Renal pelvis (tissue), 4 donors: ENCODE results near the gene SATB2. TPM values are rescaled to one million over a fixed set of nuclear protein-coding genes. Genes with fewer than 3 reads are reported as not detected.
A peak's percentile ranks its signal among the peaks of the same experiment; 100 is the strongest.

Source experiments
- DNase-seq: peaks from one replicate; pipeline ENCODE4 v3.0.0-alpha.2; 2013
- polyA plus RNA-seq, 3 donors: library from polyadenylated mRNA; unstranded; fragments of 120-200 nt; gene quantifications; one replicate each; pipeline ENCODE4 v1.2.1, GENCODE V29; 2013; ENCODE audit not compliant: insufficient read length in 3 of 3

The SATB2 gene
- polyA plus RNA-seq, 3 donors, result 10.8 to 18.9 (median 15.2) TPM

- no peak for DNase-seq
These were observed 9.5 kb upstream of the SATB2 start for GRCh38 chr2:199467066-199467822.

- no peak for DNase-seq
These were observed 8.9 kb upstream of the SATB2 start for GRCh38 chr2:199466692-199467065.

DNA sequence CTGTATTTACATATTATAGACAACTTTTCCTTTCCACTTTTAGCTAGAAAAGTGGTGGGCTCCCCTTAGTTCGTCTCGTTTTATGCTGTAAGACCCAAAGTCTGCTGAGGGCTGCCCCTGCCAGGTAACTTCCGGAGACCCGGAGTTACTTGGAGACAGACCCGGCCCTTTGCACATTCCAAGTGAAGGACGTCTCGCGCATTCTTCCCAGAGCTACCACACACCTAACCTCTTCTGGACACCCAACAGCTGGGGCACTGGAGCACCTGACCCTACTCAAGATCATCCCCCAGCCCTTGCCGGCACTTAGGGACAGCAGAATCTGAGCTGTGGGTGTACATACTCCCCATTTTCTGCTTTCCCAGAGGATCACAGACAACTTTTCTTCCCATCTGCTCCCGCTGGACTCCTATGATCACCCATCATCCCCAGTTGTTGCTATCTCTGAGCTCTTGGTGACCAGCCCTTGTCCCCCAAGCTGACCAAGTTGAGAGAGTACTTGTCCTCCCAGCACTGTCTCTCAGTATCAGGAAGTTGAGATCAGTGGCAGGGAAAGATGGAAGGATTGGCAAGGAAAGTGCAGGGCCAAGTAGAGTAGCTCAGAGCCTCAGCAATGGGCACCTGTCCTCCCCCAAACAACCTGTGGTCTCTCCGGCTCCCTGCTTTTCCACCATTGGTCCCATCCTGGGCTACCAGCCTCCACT lies 8.4 kb upstream of the SATB2 start:
- DNase-seq, result no peak

DNA sequence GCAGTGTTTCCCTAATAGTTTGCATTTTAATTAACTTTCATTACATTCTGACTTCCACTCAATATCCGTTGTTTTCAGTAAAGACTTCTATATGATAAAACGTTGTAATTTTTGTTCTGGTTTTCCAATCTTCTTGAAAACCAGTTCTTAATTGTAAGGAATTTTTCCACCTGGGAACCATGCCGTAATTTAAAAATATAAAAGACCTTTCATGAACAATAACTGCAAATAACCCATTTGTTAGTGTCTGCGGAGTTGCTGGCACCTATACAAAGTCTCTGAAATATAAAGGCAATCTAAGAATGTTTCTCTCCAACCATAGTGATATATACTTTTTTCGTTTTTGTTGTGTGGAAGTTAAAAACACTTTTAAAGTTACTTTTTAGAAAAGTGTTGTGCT lies 7.7 kb upstream of the SATB2 start:
- no peak for DNase-seq

DNA sequence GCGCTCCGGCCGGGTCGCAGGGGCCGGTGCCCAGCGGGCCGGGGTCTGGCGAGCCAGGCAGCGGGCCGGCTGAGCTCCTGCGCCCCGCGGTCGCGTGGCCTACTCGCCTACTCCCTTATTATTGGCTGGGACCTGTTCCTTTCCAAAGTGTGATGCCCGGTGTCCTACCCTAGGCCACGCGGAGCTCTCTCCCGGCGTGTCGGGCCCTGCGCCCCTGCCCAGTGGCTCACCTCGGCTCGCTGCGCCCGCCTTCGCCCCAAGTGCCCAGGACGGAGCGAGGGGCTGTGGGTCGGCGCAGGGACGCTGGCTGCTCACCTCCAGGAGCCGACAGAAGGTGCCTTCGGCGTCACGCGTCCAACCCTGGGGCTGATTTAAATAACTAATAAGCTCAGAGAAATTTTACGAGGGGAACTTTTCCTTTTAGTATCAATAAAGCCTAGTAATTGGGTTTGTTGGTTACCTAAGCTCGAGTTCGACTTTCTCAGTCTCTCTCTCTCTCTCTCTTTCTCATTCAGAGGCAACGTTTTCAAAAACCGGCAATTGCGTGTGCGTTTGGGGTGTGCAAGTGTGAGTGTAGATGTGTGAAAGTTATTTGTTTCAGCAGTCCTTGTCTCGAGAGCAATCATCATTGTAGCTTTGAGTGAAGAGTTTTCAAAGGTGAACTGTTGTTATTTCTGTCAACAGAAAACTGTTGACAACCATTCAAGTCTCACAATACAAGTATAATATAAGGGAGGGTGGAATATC lies 7.0 kb upstream of the SATB2 start:
- DNase-seq, result no peak

DNA sequence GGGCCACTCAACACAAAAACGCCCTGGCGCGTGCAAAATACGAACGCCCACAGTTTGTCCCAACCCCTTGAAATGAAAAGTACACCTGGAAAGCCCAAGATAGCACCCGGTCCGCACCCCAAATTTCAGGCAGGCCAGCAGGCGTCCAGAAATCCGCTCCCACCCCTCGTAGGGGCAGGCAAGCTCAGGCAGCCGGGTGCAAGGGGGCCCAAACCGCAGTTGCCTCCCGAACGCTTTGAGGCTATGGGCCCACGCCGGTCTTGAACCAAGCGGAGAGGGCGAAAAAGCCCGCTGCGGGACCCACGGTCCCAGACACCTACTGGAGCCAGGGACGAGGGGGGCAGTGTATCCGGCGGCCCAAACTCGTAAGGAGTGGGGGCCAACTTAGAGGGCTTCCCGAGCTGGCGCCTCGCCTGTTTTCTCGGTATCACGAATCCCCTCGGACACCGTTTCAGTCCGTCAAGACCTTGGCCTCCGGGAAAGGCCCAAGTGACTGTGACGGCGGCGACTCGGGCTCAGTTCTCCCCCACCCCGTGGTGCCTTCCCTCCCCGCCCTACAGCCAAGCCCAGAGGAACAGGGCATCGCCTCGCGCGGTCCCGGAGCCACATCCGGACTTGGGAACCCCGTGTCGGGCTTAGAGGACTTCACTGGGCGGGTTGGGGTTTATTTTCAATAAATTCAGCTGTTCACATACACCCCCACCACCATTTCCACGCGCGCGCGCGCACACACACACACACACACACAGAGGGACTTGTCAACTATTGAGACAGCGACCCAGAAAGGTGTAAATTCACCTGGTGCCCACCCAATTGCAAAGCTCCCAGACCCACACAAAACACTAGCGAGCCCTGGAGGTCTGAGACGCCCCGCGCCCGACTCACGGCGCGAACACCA lies 6.2 kb upstream of the SATB2 start:
- DNase-seq, result no peak

GRCh38 chr2:199462956-199463692 lies 5.4 kb upstream of the SATB2 start:
- no peak for DNase-seq

DNA sequence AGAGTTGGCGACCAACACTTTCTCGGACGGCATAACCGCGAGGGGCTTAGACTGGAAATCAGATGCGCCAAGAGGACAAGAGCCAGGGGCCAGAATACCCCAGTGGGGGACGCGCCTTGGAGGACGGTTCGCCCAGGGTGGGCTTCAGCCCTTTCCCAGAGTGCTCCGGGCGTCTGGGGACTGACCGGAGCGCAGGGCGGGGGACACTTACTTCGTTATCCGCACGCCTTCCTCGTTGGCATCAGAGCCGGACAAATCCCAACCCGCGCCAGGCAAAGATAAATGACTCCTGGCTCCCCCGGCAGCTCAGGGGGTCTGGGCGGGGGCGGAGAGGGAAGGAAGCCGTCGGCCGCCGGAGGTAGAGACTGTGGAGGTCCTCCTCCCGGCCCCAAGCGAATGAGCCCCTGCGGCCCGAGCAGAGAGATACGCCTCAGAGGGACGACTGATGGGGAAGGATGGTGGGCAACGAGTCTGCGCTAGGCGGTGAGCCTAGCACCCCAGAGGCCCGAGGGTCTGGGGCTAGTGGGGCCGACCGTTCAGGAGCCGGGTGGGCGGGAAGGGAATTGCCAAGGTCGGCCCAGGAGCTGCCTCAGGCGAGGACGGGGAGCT lies 4.7 kb upstream of the SATB2 start:
- DNase-seq, result no peak

- no peak for DNase-seq
These were observed 4.1 kb upstream of the SATB2 start for GRCh38 chr2:199461711-199462346.

- DNase-seq, result no peak
These were observed 3.3 kb upstream of the SATB2 start for GRCh38 chr2:199460846-199461710.

- no peak for DNase-seq
These were observed 2.4 kb upstream of the SATB2 start for GRCh38 chr2:199460101-199460671.

DNA sequence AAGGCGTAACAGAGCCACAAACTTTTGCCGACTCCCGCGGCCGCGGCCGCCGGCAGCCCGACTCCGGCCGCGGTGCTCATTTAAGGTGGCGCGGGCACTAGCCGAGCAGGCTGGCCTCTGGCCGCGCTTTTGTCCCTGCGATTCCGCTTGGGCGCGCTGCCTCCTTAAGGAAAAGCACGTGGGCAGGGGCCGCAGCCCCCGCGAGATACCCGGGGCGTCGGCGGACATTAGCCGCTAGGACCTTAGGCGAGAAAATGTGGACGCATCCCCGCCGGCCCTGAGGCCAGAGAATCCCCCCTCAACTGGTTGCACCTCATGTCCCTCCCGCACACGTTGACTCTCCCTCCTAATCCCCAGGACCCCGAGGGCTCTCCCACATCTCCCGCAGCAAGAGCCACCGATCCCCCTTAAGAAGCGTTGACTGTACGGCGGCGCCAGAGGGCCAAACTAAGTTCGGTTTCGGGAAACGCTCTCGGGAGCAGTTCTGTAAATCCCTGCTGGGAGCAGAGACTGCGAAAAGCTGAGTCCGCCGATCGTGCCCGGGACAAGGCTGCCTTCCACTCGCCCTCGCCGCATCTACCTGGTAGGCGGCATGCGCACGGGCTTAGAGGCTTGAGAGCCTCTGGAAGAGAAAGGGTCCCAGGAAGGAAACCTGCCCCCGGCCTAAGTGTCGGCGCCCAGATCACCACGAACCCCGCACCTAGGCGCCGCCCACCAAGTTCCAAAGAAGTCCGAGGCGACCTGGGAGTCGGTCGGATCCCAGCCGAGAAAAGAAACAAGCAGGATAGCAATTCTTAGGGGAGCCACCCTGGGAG lies 1.8 kb upstream of the SATB2 start:
- DNase-seq, result peak; percentile 95

DNA sequence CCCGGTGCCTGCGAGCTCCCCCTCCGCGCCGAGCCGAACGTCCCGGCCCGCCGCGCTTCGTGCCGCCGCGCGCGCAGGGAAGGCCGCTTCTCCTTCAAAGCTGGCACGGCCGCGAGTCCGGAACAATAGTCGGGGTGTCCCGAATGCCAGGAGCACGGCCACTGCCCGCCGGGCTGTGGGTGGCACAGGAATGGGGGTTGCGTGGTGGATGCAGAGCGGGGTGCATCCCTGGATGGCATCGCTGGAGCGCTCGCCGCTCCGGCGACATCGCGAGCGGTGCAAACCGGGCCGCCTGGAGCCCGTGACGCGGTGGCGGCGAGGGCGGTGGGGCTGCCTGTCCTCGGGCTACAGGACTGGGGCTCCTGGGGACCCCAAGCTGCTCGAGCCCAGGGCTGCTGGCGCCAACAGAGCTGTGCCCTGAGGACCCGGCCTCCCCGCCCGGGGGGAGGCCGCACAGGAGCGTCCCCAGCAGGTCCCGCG lies 1.1 kb upstream of the SATB2 start:
- no peak for DNase-seq

GRCh38 chr2:199458009-199458805 lies 468 bp upstream of the SATB2 start:
- no peak for DNase-seq

GRCh38 chr2:199456383-199457146 lies 1.2 kb downstream of the SATB2 start:
- DNase-seq, result no peak
